ENCODE results near the gene UGGT1.

Gene UGGT1

GRCh38 chr2:128178149-128178649 lies 87.2 kb downstream of the UGGT1 start:
- no peak for TF ChIP-seq CTCF (IDR thresholded peaks at IDR 0.05; ENCODE audit: insufficient read depth, low read length, poor library complexity, severe bottlenecking)
- no peak for TF ChIP-seq EZH2phosphoT487 (conservative IDR thresholded peaks at IDR 0.05; ENCODE audit: low read length)
- Histone ChIP-seq H4K20me1 (ENCODE audit: low read depth, low read length) (no peaks in the 10 kb centered on the region), H3K9ac (ENCODE audit: low read length) (no peak overlapping the region), H3K9me2 (replicated peaks; ENCODE audit: insufficient read depth, low read length) (no peaks in the 10 kb centered on the region), H3K4me2 (ENCODE audit: low read depth, low read length, poor library complexity, severe bottlenecking) (no peak overlapping the region), H3K4me3 (ENCODE audit: insufficient read depth, low read length, poor library complexity, severe bottlenecking) (no peak overlapping the region), H3K27ac (ENCODE audit: low read depth, low read length) (no peak overlapping the region), H2AFZ (ENCODE audit: low read depth, low read length, severe bottlenecking) (no peak overlapping the region), H3K27me3 (ENCODE audit: low read length) (no peaks in the 10 kb centered on the region), H3K36me3 (ENCODE audit: low read length) (peaks cover 60% of the 10 kb centered on the region), H3F3A (ENCODE audit: insufficient read depth) (no peaks in the 10 kb centered on the region; the same call in 1 of the 2 replicates), H3K9me3 (ENCODE audit: insufficient read depth, low read length) (no peaks in the 10 kb centered on the region), H3K79me2 (ENCODE audit: insufficient read depth, low read length) (no peaks in the 10 kb centered on the region)

DNA sequence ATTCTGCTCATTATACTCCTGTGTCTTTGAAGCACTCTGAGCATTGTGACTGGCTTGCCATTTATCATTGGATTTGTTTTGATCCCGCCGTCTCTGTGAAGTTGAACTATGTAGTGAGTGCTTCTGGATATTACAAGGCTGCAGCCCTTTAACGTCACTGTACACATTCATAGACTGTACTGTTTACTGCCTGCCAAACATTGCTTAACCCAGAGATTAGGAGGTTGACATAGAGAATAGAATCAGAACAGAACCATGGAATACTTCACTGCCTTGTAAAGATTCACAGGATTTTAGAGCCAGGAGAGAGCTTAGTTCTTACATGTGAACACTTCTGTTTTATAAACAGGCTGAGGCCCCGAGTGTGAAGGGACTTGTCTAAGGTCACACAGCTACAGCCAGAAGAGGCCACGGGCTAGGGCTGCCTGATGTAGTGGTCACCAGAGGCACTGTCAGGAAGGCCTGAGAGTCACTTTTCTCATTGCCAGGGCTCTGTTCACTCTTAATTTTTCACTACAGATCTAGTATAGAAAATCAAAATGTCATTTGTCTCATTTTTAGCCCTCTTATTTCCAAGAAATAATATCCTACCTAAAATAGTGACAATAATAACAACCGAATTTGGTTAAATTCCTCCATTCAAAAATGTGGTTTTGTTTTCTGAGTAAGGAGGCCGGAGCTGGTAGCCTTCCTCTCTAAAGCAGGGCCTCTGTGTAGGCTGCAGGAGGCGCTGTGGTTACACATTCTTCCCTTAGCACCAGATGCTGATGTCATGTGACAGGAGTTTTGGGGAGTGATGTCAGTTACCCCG lies 87.9 kb downstream of the UGGT1 start:
- H2AFZ ChIP-seq (ENCODE audit: low read depth, low read length, severe bottlenecking): no peak overlapping the region
- H3K4me3 ChIP-seq (ENCODE audit: insufficient read depth, low read length, poor library complexity, severe bottlenecking): no peak overlapping the region
- no peaks in the 10 kb centered on the region; the same call in 1 of the 2 replicates for H3F3A ChIP-seq (ENCODE audit: insufficient read depth)
- H3K36me3 ChIP-seq (ENCODE audit: low read length): peaks cover 57% of the 10 kb centered on the region
- H3K9me3 ChIP-seq (ENCODE audit: insufficient read depth, low read length): no peaks in the 10 kb centered on the region
- H3K27me3 ChIP-seq (ENCODE audit: low read length): no peaks in the 10 kb centered on the region
- H3K9me2 ChIP-seq (replicated peaks; ENCODE audit: insufficient read depth, low read length): no peaks in the 10 kb centered on the region
- H3K79me2 ChIP-seq (ENCODE audit: insufficient read depth, low read length): no peaks in the 10 kb centered on the region
- no peak overlapping the region for H3K9ac ChIP-seq (ENCODE audit: low read length)
- H3K27ac ChIP-seq (ENCODE audit: low read depth, low read length): no peak overlapping the region
- no peaks in the 10 kb centered on the region for H4K20me1 ChIP-seq (ENCODE audit: low read depth, low read length)
- H3K4me2 ChIP-seq (ENCODE audit: low read depth, low read length, poor library complexity, severe bottlenecking): no peak overlapping the region
- TF ChIP-seq EZH2phosphoT487 (conservative IDR thresholded peaks at IDR 0.05; ENCODE audit: low read length): no peak
- peak; percentile 59 for TF ChIP-seq CTCF (IDR thresholded peaks at IDR 0.05; ENCODE audit: insufficient read depth, low read length, poor library complexity, severe bottlenecking)

- Histone ChIP-seq H3K79me2 (ENCODE audit: insufficient read depth, low read length) (no peaks in the 10 kb centered on the region), H3K9me3 (ENCODE audit: insufficient read depth, low read length) (no peaks in the 10 kb centered on the region), H3K9me2 (replicated peaks; ENCODE audit: insufficient read depth, low read length) (no peaks in the 10 kb centered on the region), H2AFZ (ENCODE audit: low read depth, low read length, severe bottlenecking) (no peak overlapping the region), H3K9ac (ENCODE audit: low read length) (no peak overlapping the region), H3K4me2 (ENCODE audit: low read depth, low read length, poor library complexity, severe bottlenecking) (no peak overlapping the region), H3K27me3 (ENCODE audit: low read length) (no peaks in the 10 kb centered on the region), H3K27ac (ENCODE audit: low read depth, low read length) (no peak overlapping the region), H3F3A (ENCODE audit: insufficient read depth) (no peaks in the 10 kb centered on the region; the same call in 1 of the 2 replicates), H3K4me3 (ENCODE audit: insufficient read depth, low read length, poor library complexity, severe bottlenecking) (no peak overlapping the region), H3K36me3 (ENCODE audit: low read length) (peaks cover 59% of the 10 kb centered on the region), H4K20me1 (ENCODE audit: low read depth, low read length) (no peaks in the 10 kb centered on the region)
- TF ChIP-seq EZH2phosphoT487 (conservative IDR thresholded peaks at IDR 0.05; ENCODE audit: low read length): no peak
- no peak for TF ChIP-seq CTCF (IDR thresholded peaks at IDR 0.05; ENCODE audit: insufficient read depth, low read length, poor library complexity, severe bottlenecking)
These were observed 88.4 kb downstream of the UGGT1 start for GRCh38 chr2:128179461-128179755.

All from SU-DHL-6 (cell line).